ENCODE data around the gene BCL2A1. TPM values are rescaled to one million over a fixed set of nuclear protein-coding genes. Genes with fewer than 3 reads are reported as not detected.
"Not testable (repeated sequence)": the region's sequence is repeated elsewhere in the genome, so short reads cannot be mapped to it uniquely, and the experiment has no call there.

BCL2A1 gene
- total RNA-seq, 3 donors from 2014 or later, result 274 to 308 (median 298) TPM

GRCh38 chr15:79935556-79936201, 35.3 kb downstream of the BCL2A1 start:
- H3K4me1 Mint-ChIP-seq (ENCODE audit: low read depth); H3K27me3 Mint-ChIP-seq (ENCODE audit: low read depth); H3K36me3 Mint-ChIP-seq (ENCODE audit: insufficient read depth); H3K4me3 Mint-ChIP-seq; DNase-seq; ATAC-seq; H3K9me3 Mint-ChIP-seq: not testable (repeated sequence)

- H3K27me3 Mint-ChIP-seq (ENCODE audit: low read depth), result peaks cover 7% of the 10 kb centered on the region
- H3K36me3 Mint-ChIP-seq (ENCODE audit: insufficient read depth), result no peaks in the 10 kb centered on the region
- H3K4me3 Mint-ChIP-seq, result no peak overlapping the region
- no peaks in the 10 kb centered on the region for H3K9me3 Mint-ChIP-seq
- H3K4me1 Mint-ChIP-seq (ENCODE audit: low read depth), result peaks cover 3% of the 10 kb centered on the region
- no peak for ATAC-seq
- DNase-seq, result no peak
These were observed 37.8 kb downstream of the BCL2A1 start for GRCh38 chr15:79933231-79933630.

GRCh38 chr15:79932447-79932846, 38.5 kb downstream of the BCL2A1 start:
- H3K36me3 Mint-ChIP-seq (ENCODE audit: insufficient read depth), result no peaks in the 10 kb centered on the region
- H3K4me1 Mint-ChIP-seq (ENCODE audit: low read depth), result peaks cover 3% of the 10 kb centered on the region
- H3K27me3 Mint-ChIP-seq (ENCODE audit: low read depth), result peaks cover 7% of the 10 kb centered on the region
- no peak for DNase-seq
- ATAC-seq, result no peak
- H3K4me3 Mint-ChIP-seq, result no peak overlapping the region
- no peaks in the 10 kb centered on the region for H3K9me3 Mint-ChIP-seq

GRCh38 chr15:79930516-79930915, 40.5 kb downstream of the BCL2A1 start:
- ATAC-seq (no peak), DNase-seq (no peak)
- peaks cover 3% of the 10 kb centered on the region for H3K4me1 Mint-ChIP-seq (ENCODE audit: low read depth)
- H3K27me3 Mint-ChIP-seq (ENCODE audit: low read depth), result peaks cover 7% of the 10 kb centered on the region
- no peaks in the 10 kb centered on the region for H3K9me3 Mint-ChIP-seq
- no peaks in the 10 kb centered on the region for H3K36me3 Mint-ChIP-seq (ENCODE audit: insufficient read depth)
- no peak overlapping the region for H3K4me3 Mint-ChIP-seq

GRCh38 chr15:79929412-79929811, 41.6 kb downstream of the BCL2A1 start:
- peaks cover 7% of the 10 kb centered on the region for H3K27me3 Mint-ChIP-seq (ENCODE audit: low read depth)
- DNase-seq, result no peak
- no peak for ATAC-seq
- H3K9me3 Mint-ChIP-seq, result no peaks in the 10 kb centered on the region
- peaks cover 6% of the 10 kb centered on the region for H3K4me1 Mint-ChIP-seq (ENCODE audit: low read depth)
- no peaks in the 10 kb centered on the region for H3K36me3 Mint-ChIP-seq (ENCODE audit: insufficient read depth)
- H3K4me3 Mint-ChIP-seq, result no peak overlapping the region

- not testable (repeated sequence) for ATAC-seq
These were observed 44.9 kb downstream of the BCL2A1 start for GRCh38 chr15:79926116-79926515.

GRCh38 chr15:79924379-79924778, 46.6 kb downstream of the BCL2A1 start:
- Mint-ChIP-seq H3K36me3 (ENCODE audit: insufficient read depth) (peaks cover 15% of the 10 kb centered on the region), H3K4me1 (ENCODE audit: low read depth) (peaks cover 23% of the 10 kb centered on the region), H3K9me3 (peaks cover 5% of the 10 kb centered on the region), H3K4me3 (peak overlapping the region; percentile 65), H3K27me3 (ENCODE audit: low read depth) (no peaks in the 10 kb centered on the region)
- no peak for DNase-seq
- no peak for ATAC-seq

More at GRCh38 chr15:79926116-79926515, 44.9 kb downstream of the BCL2A1 start:
- H3K27me3 Mint-ChIP-seq (ENCODE audit: low read depth); H3K9me3 Mint-ChIP-seq; DNase-seq; H3K4me3 Mint-ChIP-seq: not testable (repeated sequence)
- Mint-ChIP-seq H3K4me1 (ENCODE audit: low read depth) (peaks cover 23% of the 10 kb centered on the region), H3K36me3 (ENCODE audit: insufficient read depth) (peaks cover 10% of the 10 kb centered on the region)

- Mint-ChIP-seq H3K36me3 (ENCODE audit: insufficient read depth) (peaks cover 21% of the 10 kb centered on the region), H3K9me3 (peaks cover 9% of the 10 kb centered on the region), H3K4me3 (peak overlapping the region; percentile 95), H3K4me1 (ENCODE audit: low read depth) (peaks cover 23% of the 10 kb centered on the region), H3K27me3 (ENCODE audit: low read depth) (no peaks in the 10 kb centered on the region)
- peak; percentile 94 to 97 for ATAC-seq
- peak; percentile 99 for DNase-seq
These were observed 47.4 kb downstream of the BCL2A1 start for GRCh38 chr15:79923515-79924169.

- H3K4me3 Mint-ChIP-seq, result peak overlapping the region; percentile 95
- H3K4me1 Mint-ChIP-seq (ENCODE audit: low read depth), result peaks cover 23% of the 10 kb centered on the region
- H3K36me3 Mint-ChIP-seq (ENCODE audit: insufficient read depth), result peaks cover 24% of the 10 kb centered on the region
- no peaks in the 10 kb centered on the region for H3K27me3 Mint-ChIP-seq (ENCODE audit: low read depth)
- H3K9me3 Mint-ChIP-seq, result peaks cover 11% of the 10 kb centered on the region
- ATAC-seq (peak; percentile 59 to 64), DNase-seq (peak; percentile 61)
These were observed 47.9 kb downstream of the BCL2A1 start for GRCh38 chr15:79923079-79923514.

- H3K36me3 Mint-ChIP-seq (ENCODE audit: insufficient read depth), result peaks cover 29% of the 10 kb centered on the region
- peaks cover 16% of the 10 kb centered on the region for H3K9me3 Mint-ChIP-seq
- DNase-seq (no peak), ATAC-seq (no peak)
- peak overlapping the region; percentile 95 for H3K4me3 Mint-ChIP-seq
- no peaks in the 10 kb centered on the region for H3K27me3 Mint-ChIP-seq (ENCODE audit: low read depth)
- peaks cover 23% of the 10 kb centered on the region for H3K4me1 Mint-ChIP-seq (ENCODE audit: low read depth)
These were observed 48.4 kb downstream of the BCL2A1 start for GRCh38 chr15:79922512-79923078.

- Mint-ChIP-seq H3K36me3 (ENCODE audit: insufficient read depth) (peaks cover 35% of the 10 kb centered on the region), H3K27me3 (ENCODE audit: low read depth) (no peaks in the 10 kb centered on the region), H3K9me3 (peaks cover 40% of the 10 kb centered on the region), H3K4me3 (no peak overlapping the region), H3K4me1 (ENCODE audit: low read depth) (peaks cover 22% of the 10 kb centered on the region)
- no peak for ATAC-seq
- no peak for DNase-seq
These were observed 51.1 kb downstream of the BCL2A1 start for GRCh38 chr15:79919749-79920511.

GRCh38 chr15:79919090-79919748, 51.8 kb downstream of the BCL2A1 start:
- H3K36me3 Mint-ChIP-seq (ENCODE audit: insufficient read depth), result peaks cover 38% of the 10 kb centered on the region
- DNase-seq (no peak), ATAC-seq (no peak)
- peaks cover 20% of the 10 kb centered on the region for H3K4me1 Mint-ChIP-seq (ENCODE audit: low read depth)
- H3K9me3 Mint-ChIP-seq, result peaks cover 48% of the 10 kb centered on the region
- no peaks in the 10 kb centered on the region for H3K27me3 Mint-ChIP-seq (ENCODE audit: low read depth)
- H3K4me3 Mint-ChIP-seq, result no peak overlapping the region

GRCh38 chr15:79918278-79918677, 52.7 kb downstream of the BCL2A1 start:
- Mint-ChIP-seq H3K9me3 (peaks cover 54% of the 10 kb centered on the region), H3K27me3 (ENCODE audit: low read depth) (no peaks in the 10 kb centered on the region), H3K4me3 (no peak overlapping the region), H3K4me1 (ENCODE audit: low read depth) (peaks cover 16% of the 10 kb centered on the region), H3K36me3 (ENCODE audit: insufficient read depth) (peaks cover 45% of the 10 kb centered on the region)
- ATAC-seq (no peak), DNase-seq (no peak)

Measured in activated T-cell treated with anti-CD3 and anti-CD28 coated beads, Interleukin-2, amount 50 U/mL, for 4 hours (primary cell).